Adrenal gland (tissue), 12 donors: ENCODE measurements around the gene ANKS1B. TPM values are rescaled to one million over a fixed set of nuclear protein-coding genes. Genes with fewer than 3 reads are reported as not detected.
"Not testable (repeated sequence)": the region's sequence is repeated elsewhere in the genome, so short reads cannot be mapped to it uniquely, and the experiment has no call there.

Source experiments
- DNase-seq, 7 donors: peaks; one replicate each; pipeline ENCODE4 v3.0.0-alpha.2; 2019 to 2020
- H3K27ac ChIP-seq, 5 donors: fragments of 200-600 bp; sonication (generic) in 4 of 5; 1 replicate in 3 of 5; 2 replicates in 2 of 5; pipeline versions ENCODE4 v1.5.1 to v1.8.0; 2016 to 2020; ENCODE audit warnings: mild to moderate bottlenecking in 1 of 5
- H3K27me3 ChIP-seq: fragments of 200-600 bp; 2 replicates; pipeline ENCODE4 v1.8.0; 2021
- H3K36me3 ChIP-seq, 2 donors: fragments of 200-600 bp; replicated peaks in 1 of 2; 1 replicate in 1 of 2; 2 replicates in 1 of 2; pipeline versions ENCODE4 v1.5.1 to v1.8.0; 2018 to 2022
- H3K4me1 ChIP-seq, 2 donors: fragments of 200-600 bp; replicated peaks in 1 of 2; 1 replicate in 1 of 2; 2 replicates in 1 of 2; pipeline versions ENCODE4 v1.5.1 to v1.8.0; 2018 to 2021
- H3K4me3 ChIP-seq, 4 donors: fragments of 200-600 bp; sonication (generic) in 3 of 4; one replicate each; pipeline ENCODE4 v1.5.1; 2016 to 2018
- H3K9me3 ChIP-seq, 3 donors: fragments of 200-600 bp; sonication (generic) in 1 of 3; replicated peaks in 1 of 3; 1 replicate in 2 of 3; 2 replicates in 1 of 3; pipeline versions ENCODE4 v1.5.1 to v1.8.0; 2016 to 2021
- POLR2A ChIP-seq, 2 donors: fragments of 450-650 bp; IDR thresholded peaks; one replicate each; pipeline ENCODE4 v1.6.1; 2017; ENCODE audit warnings: antibody characterized with exemption in 2 of 2, mild to moderate bottlenecking in 2 of 2, moderate library complexity in 1 of 2
- WGBS, 4 donors: extraction: QIAGEN DNeasy Blood & Tissue Kit in 2 of 4; methylation state at CpG; one replicate each; pipeline versions ENCODE4 v1.1.5 to v1.1.7; 2013 to 2017; 5-methylcytosine and 5-hydroxymethylcytosine counted together
- intact Hi-C, 2 donors: fragments of 100-400 bp; cut with DNase I; formaldehyde crosslinking; loops; one replicate each; pipeline versions ENCODE4 v1.14.1 to v1.15.0; 2022 to 2023
- polyA plus RNA-seq, 3 donors: library from polyadenylated mRNA; stranded (reverse); fragments of 200-250 nt in 2 of 3; fragments of 350-450 nt in 1 of 3; fragmentation: Illumina TruSeq in 1 of 3; extraction: RNeasy Lipid Tissue Mini Kit (QIAGEN cat#74804) in 1 of 3; gene quantifications; one replicate each; pipeline ENCODE4 v1.2.3, GENCODE V29; 2013 to 2014
- total RNA-seq, 9 donors: library from RNA; depleted of rRNA in 4 of 9; stranded (reverse); fragments of >200 nt in 4 of 9; fragments of 120-200 nt in 1 of 9; fragmentation: NEBNext Ultra II Directional in 1 of 9; extraction: Animal tissue kit (Norgen Biotek cat#: 25700) in 1 of 9; gene quantifications; one replicate each; pipeline versions ENCODE4 v1.1.0 to v1.2.4, GENCODE V29; 2013 to 2023
- TF ChIP-seq, protein P1 (sequence below), 6 experiments: fragments of 450-650 bp in 4 of 6; fragments of 200-600 bp in 2 of 6; sonication (generic) in 1 of 6; IDR thresholded peaks; 1 replicate in 5 of 6; 2 replicates in 1 of 6; pipeline versions ENCODE4 v1.5.1 to v1.8.0; 2016 to 2021; ENCODE audit warnings: antibody characterized with exemption in 6 of 6, mild to moderate bottlenecking in 2 of 6, moderate library complexity in 1 of 6
- donor health status: healthy with polysubstance abuse.
- donor health status: Bipolar disorder and iron deficiency.
- donor health status: DM: yes; HTN: yes; CAD: no.
- donor health status: DM: no; HTN: no; CAD: no.
- donor health status: DM: no; HTN: no; CAD: no.
- donor health status: DM: yes; HTN: yes; CAD: no.

Gene ANKS1B
- total and polyA plus RNA-seq, 12 donors, result 1.3 to 28.1 (median 8.0) TPM

DNA sequence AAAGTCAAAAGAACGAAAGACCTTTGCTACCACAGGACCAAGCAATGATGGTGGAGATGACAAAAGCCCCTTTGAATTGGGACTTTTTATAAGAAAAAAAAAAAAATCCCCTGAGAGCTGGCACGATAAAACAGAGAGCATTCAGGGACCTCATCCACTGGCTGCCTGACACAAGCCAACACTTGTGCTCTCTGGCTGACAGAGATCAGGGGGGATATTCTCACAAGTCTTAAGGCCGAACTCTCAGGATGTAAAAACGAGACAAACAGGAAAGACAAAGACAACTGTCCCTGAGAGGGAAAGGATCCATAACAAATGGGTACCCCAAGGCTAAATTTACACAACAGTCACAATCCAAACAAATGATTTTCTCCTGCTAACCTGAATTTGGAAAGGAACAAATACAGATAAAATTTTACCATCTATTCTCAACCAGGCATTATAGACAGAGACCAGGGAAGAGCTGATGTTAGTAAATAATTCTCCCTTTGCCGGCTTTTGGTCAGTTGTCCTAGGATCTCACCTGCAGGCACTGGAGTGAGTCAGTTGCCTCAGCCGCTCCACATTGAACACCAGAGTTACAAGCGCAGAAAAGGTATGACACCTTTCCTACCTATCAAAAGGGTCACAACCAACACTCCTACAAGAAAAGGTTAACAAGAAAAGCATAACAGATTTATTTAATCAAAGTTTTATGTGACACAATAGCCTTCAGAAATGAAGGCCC is 375.1 kb downstream of the ANKS1B start:
- no peaks in the 10 kb centered on the region for H3K27me3 ChIP-seq
- intact Hi-C loops, result no loop called here
- H3K4me1 ChIP-seq, result no peaks in the 10 kb centered on the region
- no peak overlapping the region for H3K27ac ChIP-seq
- TF ChIP-seq POLR2A (IDR thresholded peaks at IDR 0.05), result no peak
- TF ChIP-seq, protein P1, sequence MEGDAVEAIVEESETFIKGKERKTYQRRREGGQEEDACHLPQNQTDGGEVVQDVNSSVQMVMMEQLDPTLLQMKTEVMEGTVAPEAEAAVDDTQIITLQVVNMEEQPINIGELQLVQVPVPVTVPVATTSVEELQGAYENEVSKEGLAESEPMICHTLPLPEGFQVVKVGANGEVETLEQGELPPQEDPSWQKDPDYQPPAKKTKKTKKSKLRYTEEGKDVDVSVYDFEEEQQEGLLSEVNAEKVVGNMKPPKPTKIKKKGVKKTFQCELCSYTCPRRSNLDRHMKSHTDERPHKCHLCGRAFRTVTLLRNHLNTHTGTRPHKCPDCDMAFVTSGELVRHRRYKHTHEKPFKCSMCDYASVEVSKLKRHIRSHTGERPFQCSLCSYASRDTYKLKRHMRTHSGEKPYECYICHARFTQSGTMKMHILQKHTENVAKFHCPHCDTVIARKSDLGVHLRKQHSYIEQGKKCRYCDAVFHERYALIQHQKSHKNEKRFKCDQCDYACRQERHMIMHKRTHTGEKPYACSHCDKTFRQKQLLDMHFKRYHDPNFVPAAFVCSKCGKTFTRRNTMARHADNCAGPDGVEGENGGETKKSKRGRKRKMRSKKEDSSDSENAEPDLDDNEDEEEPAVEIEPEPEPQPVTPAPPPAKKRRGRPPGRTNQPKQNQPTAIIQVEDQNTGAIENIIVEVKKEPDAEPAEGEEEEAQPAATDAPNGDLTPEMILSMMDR (IDR thresholded peaks at IDR 0.05), result no peak
- no peaks in the 10 kb centered on the region for H3K9me3 ChIP-seq
- no peak overlapping the region for H3K4me3 ChIP-seq
- H3K36me3 ChIP-seq, result no peaks in the 10 kb centered on the region
- 64 to 81% (median 69%) methylated on average over 7 of the region's 7 CpGs for WGBS, 4 donors
- DNase-seq, result no peak

DNA sequence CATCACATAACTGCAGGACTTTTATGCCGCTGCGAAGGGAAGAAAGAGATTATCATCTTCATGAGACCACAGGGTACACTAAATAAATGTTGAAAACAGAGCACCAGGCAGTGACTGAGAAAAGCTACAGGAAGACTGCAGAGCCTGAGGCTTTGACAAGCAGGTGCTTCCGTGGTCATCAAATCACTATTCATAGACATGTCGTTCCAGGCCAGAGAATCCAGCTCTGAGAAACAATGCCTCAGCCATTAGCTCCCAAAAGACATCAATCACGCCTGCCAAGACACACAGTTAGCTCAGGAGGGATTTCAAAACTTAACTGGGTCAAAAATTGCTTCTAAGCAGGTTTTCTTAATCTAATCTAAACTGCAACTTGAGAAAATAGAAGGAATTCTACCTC is 384.3 kb downstream of the ANKS1B start:
- DNase-seq, result no peak
- 42 to 54% (median 54%) methylated on average over 5 of the region's 5 CpGs for WGBS, 4 donors
- Histone ChIP-seq H3K4me3 (no peak overlapping the region), H3K27ac (no peak overlapping the region), H3K4me1 (no peaks in the 10 kb centered on the region), H3K27me3 (no peaks in the 10 kb centered on the region), H3K36me3 (no peaks in the 10 kb centered on the region), H3K9me3 (no peaks in the 10 kb centered on the region)
- intact Hi-C loops, result no loop called here
- TF ChIP-seq, protein P1 (IDR thresholded peaks at IDR 0.05), result no peak
- TF ChIP-seq POLR2A (IDR thresholded peaks at IDR 0.05), result no peak

DNA sequence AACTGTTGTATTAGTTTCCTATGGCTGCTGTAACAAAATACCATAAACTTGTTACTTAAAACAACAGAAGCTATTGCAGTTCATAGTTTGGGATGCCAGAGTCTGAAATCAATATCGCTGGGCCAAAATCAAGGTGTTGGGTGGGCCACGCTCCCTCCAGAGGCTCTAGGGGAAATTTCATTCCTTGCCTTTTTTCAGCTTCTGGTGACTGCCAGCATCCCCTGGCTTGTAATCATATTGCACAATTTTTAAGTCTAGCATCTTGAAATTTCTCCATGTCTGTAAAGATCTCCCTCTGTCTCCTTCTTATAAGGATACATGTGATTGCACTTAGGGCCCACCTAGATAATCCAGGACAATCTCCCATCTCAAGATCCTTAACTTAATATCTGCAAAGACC is 386.0 kb downstream of the ANKS1B start:
- no peaks in the 10 kb centered on the region for H3K27me3 ChIP-seq
- no peak overlapping the region for H3K4me3 ChIP-seq
- intact Hi-C loops, result no loop called here
- TF ChIP-seq POLR2A (IDR thresholded peaks at IDR 0.05), result no peak
- no peaks in the 10 kb centered on the region for H3K36me3 ChIP-seq
- no peaks in the 10 kb centered on the region for H3K9me3 ChIP-seq
- 88 to 94% (median 89%) methylated on average over 2 of the region's 2 CpGs for WGBS, 4 donors
- no peak for DNase-seq
- no peaks in the 10 kb centered on the region for H3K4me1 ChIP-seq
- no peak overlapping the region for H3K27ac ChIP-seq

DNA sequence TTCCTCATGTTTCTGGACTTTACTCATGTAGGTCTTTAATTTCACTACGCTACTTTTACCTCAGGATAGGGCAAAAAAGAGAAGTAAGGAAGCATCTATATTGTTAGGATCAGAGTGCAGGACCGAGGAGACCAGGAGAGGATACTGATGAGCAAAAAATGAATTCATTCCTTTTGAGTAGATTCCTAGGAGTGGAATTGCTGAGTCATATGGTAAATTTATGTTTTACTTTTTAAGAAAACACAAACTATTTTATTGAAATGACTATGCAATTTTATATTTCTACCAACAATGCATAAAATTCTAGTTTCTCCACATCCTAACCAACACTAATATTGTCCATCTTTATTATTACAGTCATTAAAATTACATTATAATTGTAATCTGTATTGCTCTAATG is 388.0 kb downstream of the ANKS1B start:
- Histone ChIP-seq H3K36me3 (no peaks in the 10 kb centered on the region), H3K4me3 (no peak overlapping the region), H3K4me1 (no peaks in the 10 kb centered on the region), H3K27me3 (no peaks in the 10 kb centered on the region), H3K9me3 (no peaks in the 10 kb centered on the region), H3K27ac (no peak overlapping the region)
- intact Hi-C loops, result no loop called here
- DNase-seq, result no peak
- TF ChIP-seq, protein P1 (IDR thresholded peaks at IDR 0.05), result no peak
- TF ChIP-seq POLR2A (IDR thresholded peaks at IDR 0.05), result no peak
- WGBS, 4 donors, result 85 to 91% (median 87%) methylated on average over 2 of the region's 2 CpGs

DNA sequence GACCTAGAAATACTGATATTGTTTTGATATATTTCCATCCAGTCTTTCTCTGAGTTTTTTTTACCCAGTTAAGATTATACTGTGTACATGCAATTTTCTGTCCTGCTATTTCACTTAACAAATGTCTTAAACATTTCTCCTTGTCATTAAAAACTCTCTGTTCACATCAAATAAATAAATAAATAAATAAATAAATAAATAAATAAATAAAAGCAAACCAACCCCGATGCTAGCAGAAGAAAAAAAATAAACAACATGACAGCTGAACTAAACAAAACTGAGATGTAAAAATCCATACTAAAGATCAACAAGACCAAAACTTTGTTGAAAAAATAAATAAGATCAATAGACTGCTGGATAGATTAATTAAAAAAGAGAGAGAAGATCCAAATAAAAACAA is 407.6 kb downstream of the ANKS1B start:
- H3K27ac ChIP-seq, H3K4me1 ChIP-seq, H3K9me3 ChIP-seq, H3K27me3 ChIP-seq, H3K36me3 ChIP-seq, DNase-seq, intact Hi-C loops, H3K4me3 ChIP-seq: not testable (repeated sequence)
- 75 to 91% (median 86%) methylated on average over 1 of the region's 1 CpG for WGBS, 4 donors
